GM18868 (cell line): ENCODE results near the gene DPM3.
"Not testable (repeated sequence)": the region's sequence is repeated elsewhere in the genome, so short reads cannot be mapped to it uniquely, and the experiment has no call there.

Experiments
- ATAC-seq: cut with Tn5 transposase; IDR thresholded peaks from one replicate; pipeline ENCODE4 v1.9.1; 2021; ENCODE audit warnings: mild to moderate bottlenecking, moderate library complexity; ENCODE audit not compliant: unreplicated experiment

DPM3 gene

DNA sequence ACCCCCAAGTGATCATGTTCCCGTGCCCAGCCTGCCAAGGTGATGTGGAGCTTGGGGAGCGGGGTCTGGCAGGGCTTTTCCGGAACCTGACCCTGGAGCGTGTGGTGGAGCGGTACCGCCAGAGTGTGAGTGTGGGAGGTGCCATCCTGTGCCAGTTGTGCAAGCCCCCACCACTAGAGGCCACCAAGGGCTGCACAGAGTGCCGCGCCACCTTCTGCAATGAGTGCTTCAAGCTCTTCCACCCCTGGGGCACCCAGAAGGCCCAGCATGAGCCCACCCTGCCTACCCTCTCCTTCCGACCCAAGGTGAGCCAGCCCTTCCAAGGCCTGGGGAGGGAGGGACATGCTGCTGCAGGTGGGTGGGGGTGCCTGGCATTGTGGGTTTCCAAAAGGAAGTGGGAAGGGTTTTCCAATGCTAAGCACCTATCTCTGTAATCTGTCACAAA is 35.6 kb upstream of the DPM3 start:
- no peak for ATAC-seq

DNA sequence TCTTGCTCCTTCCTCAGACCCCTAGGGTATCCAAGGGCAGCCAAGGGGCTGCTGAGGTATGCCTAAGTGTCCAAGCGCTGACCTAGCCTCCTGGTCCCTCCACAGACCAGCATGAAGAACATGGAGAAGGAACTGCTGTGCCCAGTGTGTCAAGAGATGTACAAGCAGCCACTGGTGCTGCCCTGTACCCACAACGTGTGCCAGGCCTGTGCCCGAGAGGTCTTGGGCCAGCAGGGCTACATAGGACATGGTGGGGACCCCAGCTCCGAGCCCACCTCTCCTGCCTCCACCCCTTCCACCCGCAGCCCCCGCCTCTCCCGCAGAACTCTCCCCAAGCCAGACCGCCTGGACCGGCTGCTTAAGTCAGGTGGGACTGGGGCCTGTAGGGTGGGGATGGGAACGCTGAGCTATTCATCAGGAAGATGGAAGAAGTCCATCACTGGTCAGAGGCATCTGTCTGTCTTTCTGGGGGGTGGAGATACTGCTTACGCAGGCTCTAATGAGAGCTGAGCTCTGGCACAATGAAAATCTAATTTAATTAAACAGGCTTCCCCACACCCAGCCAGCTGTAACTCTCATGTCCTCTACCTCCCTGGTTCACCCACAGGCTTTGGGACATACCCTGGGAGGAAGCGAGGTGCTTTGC is 35.1 kb upstream of the DPM3 start:
- no peak for ATAC-seq

DNA sequence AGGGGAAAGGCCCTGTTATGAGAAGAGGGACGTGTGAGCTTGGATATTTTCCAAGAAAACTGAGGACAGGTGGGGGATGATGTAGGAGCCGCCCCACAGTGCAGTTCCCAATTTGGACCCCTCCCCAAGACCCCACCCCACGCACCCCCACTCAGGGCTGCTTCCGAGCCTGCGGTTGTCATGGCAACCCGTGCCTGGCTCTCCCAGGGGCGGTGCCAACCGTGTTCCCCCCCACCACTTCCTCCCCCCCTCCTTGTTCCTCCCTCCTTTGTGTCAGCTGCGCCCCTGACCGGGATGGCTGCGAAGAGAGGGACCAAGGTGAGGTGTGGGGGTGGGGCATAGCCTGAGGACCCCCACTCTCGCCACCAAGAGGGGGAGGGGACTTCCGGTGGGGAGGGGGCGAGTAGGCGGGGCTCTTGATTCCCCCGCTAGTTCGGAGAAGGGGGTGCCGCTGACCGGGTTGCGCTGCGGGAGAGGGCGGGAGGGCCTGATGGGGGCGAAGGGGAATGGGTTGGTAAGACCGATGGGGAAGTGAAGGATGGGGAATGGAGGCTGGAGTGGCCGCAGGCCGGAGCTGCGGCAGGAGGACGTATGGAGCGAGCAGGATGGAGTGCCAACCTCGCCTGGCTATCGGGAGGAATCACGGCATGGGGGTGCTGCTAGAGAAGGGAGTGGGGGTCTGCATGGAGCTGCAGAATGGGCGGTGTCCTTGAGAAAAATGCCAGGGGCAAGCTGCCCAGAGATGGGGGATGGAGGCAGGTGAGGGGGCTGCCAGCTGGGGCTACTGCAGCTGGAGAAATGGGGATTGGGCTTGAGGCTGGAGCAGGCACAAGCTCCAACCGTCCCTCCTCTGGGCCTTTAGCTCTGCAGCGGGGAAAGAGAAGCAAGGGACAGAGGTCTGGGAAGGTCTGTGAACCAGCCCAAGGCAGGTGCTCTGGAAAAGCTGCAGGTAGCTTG is 34.3 kb upstream of the DPM3 start:
- ATAC-seq, result no peak

DNA sequence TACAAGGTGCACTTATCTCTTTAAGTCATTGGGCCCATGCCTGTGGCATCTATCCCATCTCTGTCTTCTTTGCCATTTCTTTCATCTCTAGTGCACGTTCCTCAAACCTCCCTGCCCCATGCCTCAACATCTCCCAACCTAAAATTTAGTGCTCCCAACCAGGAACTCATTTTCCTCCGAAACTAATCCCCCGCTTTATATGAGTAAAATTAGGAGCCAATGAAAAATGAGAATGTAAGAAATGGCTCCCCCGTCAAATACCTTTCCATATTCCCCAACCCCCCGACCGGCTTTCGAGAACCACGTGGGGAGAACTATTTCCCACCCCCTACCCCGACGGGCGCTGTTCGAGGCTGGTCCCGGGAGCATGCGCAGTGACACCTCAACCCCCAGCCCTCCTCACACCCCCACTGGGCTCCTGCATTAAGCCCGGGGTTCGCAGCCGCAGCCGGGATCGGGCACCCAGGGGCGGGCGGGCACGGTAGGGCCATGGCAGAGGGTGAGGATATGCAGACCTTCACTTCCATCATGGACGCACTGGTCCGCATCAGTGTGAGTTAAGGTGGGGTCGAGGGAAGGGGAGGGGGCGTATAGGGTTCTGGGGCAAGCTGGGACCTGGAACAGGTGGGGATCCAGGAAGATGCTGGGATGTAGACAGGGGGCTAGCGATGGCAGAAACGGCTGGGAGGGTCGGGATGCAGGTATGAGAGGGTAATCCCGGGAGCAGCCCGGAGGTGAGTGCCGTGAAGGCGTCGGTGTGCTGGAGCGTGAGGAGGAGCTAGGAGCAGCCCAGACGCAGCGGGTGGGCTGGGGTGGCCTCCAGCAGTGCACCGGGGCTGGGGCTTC is 33.4 kb upstream of the DPM3 start, which contains the start of gene TRIM46:
Gene TRIM46, plus strand, starts transcription at position 372 of the 846 bp plus-strand sequence. Its CDS starts 118 bp downstream, at position 490.
- no peak for ATAC-seq

DNA sequence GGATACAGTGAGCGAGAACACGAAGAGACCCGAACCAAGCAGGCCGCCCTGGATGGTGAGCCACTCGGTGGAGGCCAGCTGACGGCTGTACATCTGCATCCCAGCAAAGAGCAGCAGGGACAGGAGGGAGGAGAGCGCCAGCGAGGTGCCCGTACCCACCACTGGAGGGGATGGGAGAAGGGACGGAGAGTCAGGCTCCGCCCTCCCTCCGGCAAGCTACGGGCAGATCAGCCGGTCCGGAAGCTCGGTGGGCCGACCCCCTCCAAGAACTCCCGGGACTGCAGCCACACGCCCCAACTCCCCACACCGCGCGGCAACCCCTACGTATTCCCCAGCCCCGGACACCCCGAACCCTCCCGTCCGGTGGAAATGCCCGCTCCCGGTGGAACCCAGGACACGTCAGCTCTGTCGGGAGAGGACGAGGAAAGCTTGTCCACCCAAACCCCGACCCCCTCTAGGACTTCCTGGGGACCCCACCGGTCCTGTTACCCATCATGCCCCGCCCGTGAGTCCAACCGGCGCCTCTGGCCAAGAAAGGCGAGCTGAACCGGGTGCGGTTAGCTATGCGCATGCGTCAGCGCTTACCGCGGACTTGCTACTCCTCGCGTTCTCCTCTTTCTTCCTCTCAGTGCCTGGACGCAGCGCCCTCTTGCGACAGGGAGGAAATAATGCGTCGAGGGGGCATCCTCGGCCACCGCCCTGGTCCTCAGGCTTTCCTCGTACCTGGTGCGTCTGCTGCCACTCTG is 32.6 kb upstream of the DPM3 start, which contains the start of gene KRTCAP2:
Gene KRTCAP2, minus strand, starts transcription at position 573 of the 746 bp plus-strand sequence. Its CDS starts 80 bp downstream, at position 493.
- ATAC-seq, result peak; percentile 74

DNA sequence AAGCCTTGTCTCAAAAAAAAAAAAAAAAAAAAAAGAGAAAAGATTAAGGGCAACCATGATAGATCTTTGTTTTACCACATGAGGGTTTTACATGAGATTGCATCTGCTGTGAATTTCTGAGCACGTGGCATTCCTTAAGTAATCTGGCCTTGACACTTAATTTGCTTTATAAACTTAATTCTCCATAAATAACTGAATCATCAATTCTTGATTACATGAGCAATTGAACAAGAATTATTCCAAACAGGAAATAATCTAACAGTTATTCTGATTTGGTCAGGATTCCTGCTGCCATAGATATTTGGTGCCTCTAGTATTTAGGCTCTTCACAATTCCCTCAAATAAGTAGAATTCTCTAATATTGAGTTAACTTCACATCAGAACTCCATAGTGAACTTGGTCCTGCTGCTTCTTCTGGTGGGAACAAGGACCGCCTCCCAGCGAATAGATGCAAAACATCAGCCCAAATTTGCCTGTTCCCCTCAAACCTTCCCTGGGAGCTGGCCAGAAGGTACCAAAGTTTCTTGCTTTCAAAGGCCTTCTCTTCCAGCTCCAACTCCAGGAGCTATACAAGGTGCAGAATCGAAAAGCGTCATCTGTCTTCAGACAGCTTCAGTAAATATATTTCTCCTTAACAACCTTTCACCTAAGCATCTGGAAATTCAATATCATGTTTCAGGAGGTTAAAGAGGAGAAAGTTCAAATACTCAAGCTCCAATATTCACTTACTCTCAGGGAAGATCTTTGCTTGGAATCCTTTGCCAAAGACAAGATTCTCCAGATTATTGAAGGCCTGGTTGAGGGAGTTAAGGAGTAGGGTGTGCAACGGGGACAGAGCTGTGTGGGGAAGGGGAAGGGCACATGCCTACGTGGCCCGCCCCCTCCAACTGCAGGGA is 31.8 kb upstream of the DPM3 start:
- no peak for ATAC-seq

DNA sequence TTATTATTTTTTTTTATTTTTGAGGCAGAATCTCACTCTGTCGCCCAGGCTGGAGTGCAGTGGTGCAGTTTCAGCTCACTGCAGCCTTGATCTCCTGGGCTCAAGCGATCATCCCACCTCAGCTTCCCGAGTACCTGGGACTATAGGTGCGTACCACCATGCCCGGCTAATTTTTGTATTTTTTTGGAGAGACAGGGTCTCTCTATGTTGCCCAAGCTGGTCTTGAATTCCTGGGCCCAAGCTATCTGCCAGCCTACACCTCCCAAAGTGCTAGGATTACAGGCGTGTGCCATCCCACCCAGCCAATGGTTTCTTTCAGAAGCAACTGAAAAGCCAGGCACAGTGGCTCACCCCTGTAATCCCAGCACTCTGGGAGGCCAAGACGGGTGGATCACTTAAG is 30.5 kb upstream of the DPM3 start:
- ATAC-seq, result no peak

DNA sequence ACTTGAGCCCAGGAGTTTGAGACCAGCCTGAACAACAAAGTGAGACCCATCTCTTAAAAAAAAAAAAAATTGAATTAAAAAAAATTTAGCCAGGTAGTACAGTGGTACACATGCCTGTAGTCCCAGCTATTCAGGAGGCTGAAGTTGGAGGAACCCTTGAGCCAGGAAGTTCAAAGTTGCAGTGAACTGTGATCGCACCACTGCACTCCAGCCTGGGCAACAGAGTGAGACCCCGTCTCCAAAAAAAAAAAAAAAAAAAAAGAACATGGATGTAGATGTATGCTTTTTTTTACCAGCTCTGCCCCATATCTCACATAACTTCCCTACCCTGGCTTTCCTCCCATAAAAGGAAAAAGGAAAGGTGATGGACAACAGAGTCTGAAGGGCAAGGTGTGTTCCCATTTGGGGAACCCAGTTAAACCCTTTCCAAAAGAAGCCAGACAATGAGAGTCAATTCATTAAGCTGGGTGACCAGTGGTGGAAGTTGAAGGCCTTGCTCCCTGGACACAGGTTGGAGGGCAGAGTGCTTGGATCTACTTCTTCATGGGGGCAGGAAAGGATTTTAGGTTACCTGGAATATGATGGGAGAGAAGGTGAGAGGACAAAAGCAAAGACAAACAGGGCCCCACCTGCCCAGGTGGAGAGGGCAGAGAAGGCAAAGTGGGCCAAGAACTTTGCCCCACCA is 29.9 kb upstream of the DPM3 start:
- no peak for ATAC-seq

DNA sequence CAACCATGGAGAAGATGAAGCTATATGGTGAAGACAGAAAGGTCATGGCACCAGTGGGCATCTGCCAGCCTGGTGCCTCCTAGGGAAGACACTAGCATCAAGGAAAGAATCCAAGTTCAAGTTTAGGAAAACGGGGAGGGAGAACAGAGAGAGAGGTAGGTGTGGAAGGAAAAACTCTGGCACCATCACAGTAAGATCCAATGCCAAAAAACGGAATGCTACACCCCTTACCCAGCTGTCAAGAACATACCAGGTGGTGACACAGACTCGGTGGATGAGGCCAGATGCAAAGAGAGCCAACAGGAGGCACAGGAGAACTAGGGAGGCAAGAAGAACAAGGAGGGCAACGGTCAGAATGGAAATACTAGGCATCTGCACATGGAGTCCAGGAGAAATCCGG is 29.2 kb upstream of the DPM3 start:
- ATAC-seq, result no peak

DNA sequence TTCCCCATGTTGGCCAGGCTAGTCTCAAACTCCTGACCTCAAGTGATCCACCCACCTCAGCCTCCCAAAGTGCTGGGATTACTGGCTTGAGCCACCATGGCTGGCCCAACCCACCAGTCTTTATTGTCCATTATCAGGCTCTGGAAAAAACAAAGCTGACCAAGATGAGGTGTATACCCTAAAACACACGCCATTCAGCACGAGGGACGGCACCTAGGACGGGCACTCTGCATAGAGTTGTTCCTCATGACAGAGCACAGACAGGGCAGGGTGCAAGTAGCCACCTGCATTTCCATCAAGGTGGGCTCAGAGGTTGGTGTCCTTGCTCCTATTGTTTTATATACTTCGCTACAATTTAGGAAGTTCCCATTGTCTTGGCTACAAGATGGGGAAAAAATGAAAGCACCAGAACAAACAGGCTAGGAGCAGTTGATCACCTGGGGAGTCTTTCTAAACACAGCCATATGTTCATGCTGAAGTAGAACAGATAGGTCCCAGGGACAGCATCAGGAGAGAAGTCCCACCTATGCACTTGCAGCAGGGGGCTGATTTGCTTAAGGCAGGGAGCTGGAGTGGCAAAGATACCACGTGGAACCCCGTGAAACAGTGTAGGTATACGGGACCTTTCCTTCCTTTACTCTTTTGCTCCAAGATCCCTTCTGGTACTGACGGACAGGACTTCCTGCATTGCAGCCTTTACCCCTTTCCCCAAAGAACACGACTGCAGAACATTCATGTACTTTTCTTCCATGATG is 28.3 kb upstream of the DPM3 start:
- no peak for ATAC-seq

DNA sequence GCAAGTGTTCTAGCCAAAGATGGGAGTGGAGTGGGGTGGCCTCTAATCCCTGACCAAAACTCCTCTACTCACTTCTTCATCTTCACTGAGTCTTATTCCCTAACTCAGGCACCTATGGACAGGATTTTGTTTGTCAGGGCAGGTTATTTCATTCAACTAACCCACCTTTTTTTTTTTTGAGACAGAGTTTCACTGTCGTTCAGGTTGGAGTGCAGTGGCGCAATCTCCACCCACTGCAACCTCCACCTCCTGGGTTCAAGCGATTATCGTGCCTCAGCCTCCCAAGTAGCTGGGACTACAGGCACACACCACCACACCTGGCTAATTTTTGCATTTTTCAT is 27.7 kb upstream of the DPM3 start:
- ATAC-seq, result not testable (repeated sequence)

DNA sequence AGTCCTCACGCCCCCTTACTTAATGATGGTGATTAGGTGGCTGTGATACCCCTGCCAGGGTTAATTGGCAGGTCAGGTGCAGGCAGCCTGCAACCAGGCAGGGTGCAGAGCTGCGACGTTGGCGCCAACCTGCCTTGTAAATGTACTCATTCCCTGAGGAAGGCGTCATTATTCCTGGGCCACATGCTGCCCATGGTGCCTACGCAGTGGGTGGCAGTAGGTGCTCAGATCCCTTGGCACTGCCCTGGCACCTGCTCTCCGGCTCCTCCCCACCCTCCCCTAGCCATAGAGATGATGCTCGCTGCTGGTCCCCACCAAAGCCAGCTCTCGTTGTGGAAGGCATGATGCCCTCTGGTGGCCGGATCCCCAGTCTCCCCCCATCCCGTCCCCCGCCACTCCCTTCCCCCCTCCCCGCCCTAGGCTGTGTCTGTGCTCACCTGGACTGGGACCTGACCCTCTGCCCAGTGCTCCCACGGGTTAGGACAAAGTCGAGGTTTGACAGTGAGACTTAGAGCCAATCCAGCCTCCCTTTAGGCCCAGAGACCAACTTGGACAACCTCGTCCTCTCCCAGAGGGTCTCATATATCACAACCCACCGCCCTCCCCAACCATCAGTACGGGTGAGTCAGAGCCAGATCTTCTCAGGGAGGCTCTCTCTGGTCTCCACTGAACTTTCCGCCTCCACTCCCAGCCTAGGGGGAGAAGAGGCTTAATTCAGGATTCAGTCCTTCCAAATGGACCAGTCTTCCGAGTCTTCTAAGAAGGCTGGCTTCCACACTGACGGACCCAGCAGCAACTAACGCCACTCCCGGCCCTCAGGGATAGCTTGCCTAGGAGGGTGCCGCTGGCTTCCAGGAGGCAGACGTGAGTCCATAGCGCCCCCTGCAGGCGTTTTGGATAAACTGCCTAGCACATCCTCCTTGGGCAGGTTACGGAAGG is 27.1 kb upstream of the DPM3 start:
- no peak for ATAC-seq

DNA sequence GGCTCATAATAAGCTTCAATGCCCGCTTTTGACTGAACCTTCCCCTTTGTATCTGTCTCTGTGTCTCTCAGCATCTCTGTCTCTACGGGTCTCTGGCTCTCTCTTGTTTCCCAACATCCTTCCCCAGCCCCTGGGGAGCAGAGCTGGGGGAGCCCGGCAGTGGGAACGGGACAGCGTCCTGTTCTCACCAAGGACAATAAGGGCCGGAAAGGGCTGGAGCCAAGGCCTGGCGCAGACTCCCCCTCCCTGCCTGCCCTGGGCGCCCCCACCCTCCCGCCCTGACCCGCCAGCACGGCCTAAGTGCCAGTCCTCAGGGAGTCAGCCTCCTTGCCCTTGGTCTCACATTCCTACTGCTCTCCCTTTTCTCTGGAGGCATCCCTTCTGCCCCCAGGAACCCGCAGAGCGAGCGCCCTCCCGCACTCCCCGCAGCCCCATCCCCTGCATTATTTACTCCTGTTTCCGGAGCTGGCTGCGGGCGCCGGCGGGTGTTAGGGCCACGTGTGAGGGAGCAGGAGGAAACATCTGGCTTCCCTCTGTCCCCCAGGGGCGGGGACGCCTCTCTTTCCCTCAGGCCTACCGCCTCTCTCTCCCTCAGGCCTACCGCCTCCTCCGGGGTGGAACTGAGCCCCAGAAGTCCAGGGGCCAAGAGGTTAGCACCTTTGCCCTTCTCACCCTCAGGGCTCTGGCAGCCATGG is 26.3 kb upstream of the DPM3 start:
- ATAC-seq, result no peak

DNA sequence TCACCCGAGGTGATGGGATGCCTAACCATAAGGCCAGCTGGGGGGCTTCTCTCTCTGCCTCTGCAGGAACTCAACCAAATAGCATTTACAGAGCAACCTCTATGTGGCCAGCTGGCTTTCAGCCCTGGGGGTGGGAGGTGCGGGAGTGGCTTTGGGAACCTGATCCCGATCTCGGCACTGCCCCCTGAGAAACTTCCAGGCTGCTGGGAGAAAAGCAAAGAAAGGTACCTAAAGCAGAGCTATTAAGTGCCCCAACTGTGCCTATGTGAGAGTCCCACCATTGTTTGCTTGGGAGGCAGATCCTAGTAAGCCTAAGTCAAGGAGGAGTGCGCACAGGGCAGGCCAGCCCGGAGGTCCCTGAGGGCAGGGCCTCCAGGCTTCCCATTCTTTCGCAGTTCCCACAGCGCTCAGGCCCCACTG is 25.7 kb upstream of the DPM3 start:
- no peak for ATAC-seq

DNA sequence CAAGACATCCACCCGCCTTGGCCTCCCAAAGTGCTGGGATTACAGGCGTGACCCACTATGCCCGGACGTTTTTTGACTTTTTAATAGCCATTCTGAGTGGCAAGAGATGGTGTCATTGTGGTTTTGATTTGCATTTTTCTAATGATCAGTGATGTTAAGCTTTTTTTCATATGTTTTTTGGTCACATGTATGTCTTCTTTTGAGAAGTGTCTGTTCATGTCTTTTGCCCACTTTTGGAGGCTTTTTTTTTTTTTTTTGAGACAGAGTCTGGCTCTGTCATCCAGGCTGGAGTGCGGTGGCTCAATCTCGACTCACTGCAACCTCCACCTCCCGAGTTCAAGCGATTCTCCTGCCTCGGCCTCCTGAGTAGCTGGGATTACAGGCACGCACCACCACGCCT is 24.3 kb upstream of the DPM3 start:
- ATAC-seq, result not testable (repeated sequence)

DNA sequence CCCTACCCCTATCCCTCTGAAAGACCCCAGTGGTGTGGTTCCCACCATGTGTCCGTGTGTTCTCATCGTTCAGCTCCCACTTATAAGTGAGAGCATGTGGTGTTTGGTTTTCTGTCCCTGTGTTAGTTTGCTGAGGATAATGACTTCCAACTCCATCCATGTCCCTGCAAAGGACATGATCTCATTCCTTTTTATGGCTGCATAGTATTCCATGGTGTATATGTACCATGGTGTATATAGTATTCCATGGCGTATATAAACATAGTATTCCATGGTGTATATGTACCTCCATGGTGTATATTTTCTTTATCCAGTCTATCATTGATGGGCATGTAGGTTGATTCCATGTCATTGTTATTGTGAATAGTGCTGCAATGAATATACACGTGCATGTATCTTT is 23.5 kb upstream of the DPM3 start:
- not testable (repeated sequence) for ATAC-seq
